ENCODE data around the gene MDN1. TPM values are rescaled to one million over a fixed set of nuclear protein-coding genes. Genes with fewer than 3 reads are reported as not detected.
"Not testable (repeated sequence)": the region's sequence is repeated elsewhere in the genome, so short reads cannot be mapped to it uniquely, and the experiment has no call there.

The MDN1 gene
- total RNA-seq, 2 experiments from 2014 or later, result 48.6 to 62.3 TPM

- no peak overlapping the region for H3K4me3 ChIP-seq (ENCODE audit: low read depth, low read length, poor library complexity, severe bottlenecking)
- no peaks in the 10 kb centered on the region; the same call in 1 of the 2 replicates for H3K79me2 ChIP-seq (ENCODE audit: insufficient read depth, low read depth, low read length)
- H3K27ac ChIP-seq (ENCODE audit: low read depth, low read length, poor library complexity, severe bottlenecking), result no peak overlapping the region
- H2AFZ ChIP-seq (ENCODE audit: low read length), result no peak overlapping the region
- H3K4me2 ChIP-seq (ENCODE audit: low read length), result no peak overlapping the region
- no TSS peak for BruUV-seq (replicated peaks)
- TF ChIP-seq CTCF (conservative IDR thresholded peaks at IDR 0.05; ENCODE audit: low read length) (no peak), EZH2phosphoT487 (IDR thresholded peaks at IDR 0.05; ENCODE audit: borderline replicate concordance, low read depth, low read length) (no peak)
- no peak for DNase-seq (ENCODE audit: low spot score)
- no peaks in the 10 kb centered on the region for H3K9me2 ChIP-seq (ENCODE audit: insufficient read depth, low read length)
- H3K4me1 ChIP-seq (ENCODE audit: insufficient read depth, low read length, poor library complexity, severe bottlenecking), result peaks cover 10% of the 10 kb centered on the region
- POLR2A ChIA-PET, result interaction anchor here (0.5 to 0.7 kb wide), 3 partner anchors 22 to 178 kb away, joined by 3 read pairs; no protein-coding TSS in a partner anchor
- intact Hi-C loops (cut with micrococcal nuclease; ENCODE audit: unreplicated experiment), result no loop called here
- CTCF ChIA-PET (ENCODE audit: unreplicated experiment), result no interaction called here
- no peaks in the 10 kb centered on the region for H3K9me3 ChIP-seq (ENCODE audit: low read length)
- H3K36me3 ChIP-seq (ENCODE audit: insufficient read depth, low read length), result peaks cover 75% of the 10 kb centered on the region
- H4K20me1 ChIP-seq (ENCODE audit: insufficient read depth, low read length), result no peaks in the 10 kb centered on the region
Observed at GRCh38 chr6:89643406-89643805, 176.2 kb downstream of the MDN1 start.

DNA sequence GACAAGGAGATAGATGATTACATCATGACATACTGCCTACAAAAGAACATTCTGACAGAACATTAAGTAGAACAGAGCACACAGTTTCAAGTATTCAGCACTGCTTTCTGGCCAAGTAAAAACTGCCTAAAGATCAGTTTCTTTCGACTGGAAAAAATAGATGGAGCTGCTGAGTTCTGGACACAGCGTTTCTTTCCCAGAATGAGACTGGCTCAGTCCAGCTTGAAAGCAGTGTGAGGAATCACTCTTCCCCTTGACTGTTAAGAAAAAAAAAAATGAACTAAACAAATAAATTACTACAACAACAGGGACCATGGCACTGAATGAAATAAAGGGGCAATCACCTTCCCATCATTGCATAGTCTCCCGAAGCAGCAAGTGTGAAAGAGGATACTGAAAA, 176.6 kb downstream of the MDN1 start:
- no peak for DNase-seq (ENCODE audit: low spot score)
- H3K4me1 ChIP-seq (ENCODE audit: insufficient read depth, low read length, poor library complexity, severe bottlenecking), result peaks cover 10% of the 10 kb centered on the region
- BruUV-seq (replicated peaks), result TSS peak; percentile 56
- no peaks in the 10 kb centered on the region for H4K20me1 ChIP-seq (ENCODE audit: insufficient read depth, low read length)
- no peak overlapping the region for H2AFZ ChIP-seq (ENCODE audit: low read length)
- no peak overlapping the region for H3K27ac ChIP-seq (ENCODE audit: low read depth, low read length, poor library complexity, severe bottlenecking)
- CTCF ChIA-PET (ENCODE audit: unreplicated experiment), result no interaction called here
- H3K79me2 ChIP-seq (ENCODE audit: insufficient read depth, low read depth, low read length), result peaks cover 2% of the 10 kb centered on the region; the same call in 1 of the 2 replicates
- H3K4me2 ChIP-seq (ENCODE audit: low read length), result no peak overlapping the region
- no peaks in the 10 kb centered on the region for H3K9me2 ChIP-seq (ENCODE audit: insufficient read depth, low read length)
- H3K9me3 ChIP-seq (ENCODE audit: low read length), result no peaks in the 10 kb centered on the region
- TF ChIP-seq EZH2phosphoT487 (IDR thresholded peaks at IDR 0.05; ENCODE audit: borderline replicate concordance, low read depth, low read length), result no peak
- no peak for TF ChIP-seq CTCF (conservative IDR thresholded peaks at IDR 0.05; ENCODE audit: low read length)
- intact Hi-C loops (cut with micrococcal nuclease; ENCODE audit: unreplicated experiment), result no loop called here
- no peak overlapping the region for H3K4me3 ChIP-seq (ENCODE audit: low read depth, low read length, poor library complexity, severe bottlenecking)
- peaks cover 71% of the 10 kb centered on the region for H3K36me3 ChIP-seq (ENCODE audit: insufficient read depth, low read length)
- POLR2A ChIA-PET, result interaction anchor here (0.5 to 0.7 kb wide), 3 partner anchors 22 to 179 kb away, joined by 3 read pairs; no protein-coding TSS in a partner anchor

- H2AFZ ChIP-seq (ENCODE audit: low read length); POLR2A ChIA-PET; H3K9me3 ChIP-seq (ENCODE audit: low read length); H3K9me2 ChIP-seq (ENCODE audit: insufficient read depth, low read length); intact Hi-C loops (cut with micrococcal nuclease; ENCODE audit: unreplicated experiment); H3K27ac ChIP-seq (ENCODE audit: low read depth, low read length, poor library complexity, severe bottlenecking); CTCF ChIA-PET (ENCODE audit: unreplicated experiment); BruUV-seq (replicated peaks); H3K4me3 ChIP-seq (ENCODE audit: low read depth, low read length, poor library complexity, severe bottlenecking); H3K4me2 ChIP-seq (ENCODE audit: low read length); H4K20me1 ChIP-seq (ENCODE audit: insufficient read depth, low read length); DNase-seq (ENCODE audit: low spot score): not testable (repeated sequence)
- Histone ChIP-seq H3K4me1 (ENCODE audit: insufficient read depth, low read length, poor library complexity, severe bottlenecking) (peaks cover 18% of the 10 kb centered on the region), H3K36me3 (ENCODE audit: insufficient read depth, low read length) (peaks cover 63% of the 10 kb centered on the region), H3K79me2 (ENCODE audit: insufficient read depth, low read depth, low read length) (peaks cover 16% of the 10 kb centered on the region; the same call in 1 of the 2 replicates)
Observed at GRCh38 chr6:89641581-89641980, 178.0 kb downstream of the MDN1 start.

Measured in OCI-LY7 (cell line).